GM19043 (cell line): ENCODE data around the gene RNF166.

Experiments used
- ATAC-seq: cut with Tn5 transposase; IDR thresholded peaks from one replicate; pipeline ENCODE4 v1.9.1; 2021; ENCODE audit warnings: low read depth; ENCODE audit not compliant: unreplicated experiment

Gene RNF166

GRCh38 chr16:88712362-88712979 lies 6.3 kb upstream of the RNF166 start:
- ATAC-seq: no peak

DNA sequence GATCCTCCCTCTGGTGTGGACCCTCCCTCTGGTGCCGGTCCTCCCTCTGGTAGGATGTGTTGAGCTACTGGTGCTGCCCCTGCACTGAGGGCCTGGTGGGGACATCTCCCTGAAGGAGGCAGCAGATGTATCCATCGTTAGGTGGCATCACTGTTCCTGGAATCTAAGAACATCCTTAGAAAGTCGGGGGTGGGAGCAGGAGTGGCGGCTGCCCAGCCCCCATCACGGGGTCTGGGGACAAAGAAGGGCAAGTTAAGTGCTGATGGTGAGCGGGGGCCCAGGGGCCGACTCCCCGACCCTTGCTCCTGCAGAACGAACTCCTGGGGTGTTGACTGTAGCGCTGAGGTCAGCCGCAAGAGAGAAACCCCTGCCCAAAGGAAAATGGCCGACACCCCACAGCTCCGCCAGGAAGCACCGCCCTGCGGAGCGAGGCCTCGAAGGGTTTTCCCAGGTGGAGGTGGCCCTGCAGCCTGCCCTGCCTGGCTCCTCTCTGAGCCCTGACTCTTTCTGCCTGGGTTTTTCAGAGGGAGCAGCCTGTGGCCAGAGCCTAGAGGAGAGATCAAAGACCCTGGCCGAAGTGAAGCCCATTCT lies 5.6 kb upstream of the RNF166 start:
- no peak for ATAC-seq

GRCh38 chr16:88710556-88710955 lies 4.3 kb upstream of the RNF166 start:
- ATAC-seq: no peak

- ATAC-seq: no peak
Observed at GRCh38 chr16:88706965-88707826, 988 bp upstream of the RNF166 start.

GRCh38 chr16:88705801-88706228 lies 393 bp downstream of the RNF166 start:
- no peak for ATAC-seq

- ATAC-seq: no peak
Observed at GRCh38 chr16:88705076-88705684, 1.0 kb downstream of the RNF166 start.

- ATAC-seq: no peak
Observed at GRCh38 chr16:88703486-88704309, 2.5 kb downstream of the RNF166 start.

DNA sequence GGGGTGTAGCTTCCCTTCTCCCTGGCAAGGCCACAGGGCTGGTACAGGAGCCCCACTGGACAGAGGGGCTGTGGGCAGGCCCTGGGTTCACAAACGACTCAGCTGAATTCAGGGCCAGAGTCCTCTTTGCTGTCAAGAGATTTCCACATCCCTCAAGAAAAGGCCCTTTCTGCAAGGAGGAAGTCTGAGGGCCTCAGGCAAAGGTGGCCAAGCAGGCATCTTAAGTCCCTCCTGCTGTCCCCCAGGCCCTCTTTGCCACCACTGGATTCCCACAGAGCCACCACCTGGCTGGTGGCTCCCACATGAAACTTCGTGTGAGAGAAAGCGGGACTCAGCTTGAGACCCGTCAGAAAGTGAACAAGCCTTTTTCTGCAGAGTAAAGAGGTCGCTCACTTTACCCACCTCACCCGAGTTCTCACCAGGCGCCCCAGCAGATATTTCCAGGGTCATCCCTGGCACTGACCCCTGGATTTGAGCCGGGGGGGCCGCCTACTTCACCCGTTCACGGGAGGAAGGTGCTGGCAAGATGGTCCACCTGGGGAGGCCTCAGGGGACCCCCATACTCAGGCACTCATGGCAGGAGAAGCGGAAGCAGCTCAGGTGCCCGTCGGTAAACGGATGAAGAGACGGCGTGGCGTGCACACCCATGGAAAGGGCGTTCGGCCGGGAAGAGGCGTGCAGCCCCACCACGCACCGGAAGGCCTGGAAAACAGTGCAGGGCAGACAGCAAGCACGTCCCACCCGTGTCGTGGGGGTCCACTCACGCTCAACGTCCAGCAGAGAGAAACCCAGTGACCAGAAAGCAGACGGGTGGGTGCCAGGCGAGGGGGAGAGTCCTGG lies 3.6 kb downstream of the RNF166 start:
- no peak for ATAC-seq

DNA sequence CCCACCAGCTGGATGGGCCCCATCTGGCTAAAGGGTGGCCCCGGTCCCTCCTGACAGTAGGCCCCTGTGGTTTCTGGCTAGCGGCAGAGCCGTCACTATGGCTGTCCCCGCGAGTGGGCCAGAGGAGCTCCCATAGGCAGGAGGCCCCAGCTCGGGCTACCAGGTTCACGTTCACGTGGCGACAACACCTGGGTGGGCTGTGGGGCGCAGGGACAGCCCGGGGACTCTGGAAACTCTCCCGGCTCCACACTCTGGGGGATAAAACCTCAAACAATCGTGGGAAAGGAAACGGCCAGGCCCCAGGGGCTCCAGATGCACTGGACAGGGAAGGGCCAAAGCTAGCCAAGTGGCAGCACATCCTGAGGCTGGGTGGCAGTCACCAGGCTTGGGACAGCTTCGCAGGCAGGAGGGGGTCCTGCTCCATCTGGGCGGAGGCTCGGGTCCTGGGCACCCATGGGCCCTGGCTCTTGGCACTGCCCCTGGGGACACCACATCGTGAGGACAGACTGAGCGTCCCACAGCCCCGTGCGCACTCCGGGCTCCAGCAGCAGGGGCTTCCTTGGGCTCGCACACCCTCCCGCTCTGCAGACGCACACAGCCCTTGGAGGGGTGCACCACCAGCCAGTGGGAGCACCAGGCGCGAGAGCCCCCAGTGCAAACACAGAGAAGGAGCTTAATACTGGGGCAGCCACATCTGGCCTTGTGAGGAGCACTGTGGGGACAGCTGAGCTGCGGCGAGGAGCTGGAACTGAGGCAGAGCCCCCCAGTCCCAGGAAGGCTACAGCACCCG lies 4.4 kb downstream of the RNF166 start:
- ATAC-seq: no peak

GRCh38 chr16:88700636-88701482 lies 5.3 kb downstream of the RNF166 start:
- ATAC-seq: peak; percentile 54

DNA sequence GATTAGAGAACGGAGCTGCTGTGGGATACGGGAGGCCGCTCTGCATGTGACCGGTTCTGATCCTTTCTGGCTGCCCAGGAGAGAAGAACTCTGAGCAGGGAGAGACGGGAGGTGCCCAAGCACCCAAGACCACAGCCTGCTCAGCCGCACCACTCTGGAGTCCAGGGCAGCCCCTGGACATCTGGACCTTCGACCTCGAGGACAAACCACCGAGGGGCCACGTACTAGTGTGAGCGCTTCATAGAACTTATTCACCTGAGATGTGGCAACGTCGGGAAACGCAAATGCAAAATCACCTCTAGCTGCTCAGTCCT lies 5.9 kb downstream of the RNF166 start:
- ATAC-seq: no peak

DNA sequence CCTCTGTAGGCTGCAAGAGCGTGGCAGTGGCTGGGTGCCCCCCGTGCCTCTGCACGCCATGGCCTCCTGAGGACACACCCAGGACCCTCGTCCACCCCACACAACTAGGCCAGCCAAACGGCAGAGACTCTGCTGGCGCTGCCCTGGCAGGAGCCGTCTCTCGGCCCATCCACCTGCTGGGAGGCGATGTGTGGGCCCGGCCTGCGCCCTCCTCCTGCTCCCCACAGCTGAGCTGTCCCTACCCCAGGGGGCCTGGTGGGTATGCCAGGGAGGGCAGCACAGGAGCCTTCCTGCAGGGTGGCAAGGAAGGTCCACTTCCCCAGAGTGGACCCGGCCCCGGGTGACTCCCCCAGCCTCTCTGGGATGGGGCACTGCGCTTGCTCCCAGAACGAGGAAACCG lies 7.0 kb downstream of the RNF166 start:
- no peak for ATAC-seq

DNA sequence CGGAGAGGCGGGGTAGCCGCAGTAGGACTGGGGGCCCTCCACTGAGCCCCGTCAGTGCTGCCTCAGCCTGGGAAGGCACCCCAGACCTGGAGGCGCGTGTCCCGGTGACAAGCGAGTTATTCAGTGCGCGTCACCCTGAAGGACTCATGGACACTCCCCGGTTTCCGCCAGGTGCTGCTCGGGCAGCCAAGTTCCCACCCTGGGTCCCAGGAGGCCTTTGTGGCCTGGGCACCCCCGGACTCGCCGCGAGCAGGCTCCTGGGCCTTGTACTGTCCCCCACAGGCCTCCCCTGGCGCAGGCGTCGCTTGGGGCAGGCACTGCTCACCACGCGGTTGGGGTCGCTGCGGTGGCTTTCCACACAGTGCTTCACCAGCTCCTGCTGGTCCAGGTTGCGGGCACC lies 7.6 kb downstream of the RNF166 start:
- no peak for ATAC-seq

DNA sequence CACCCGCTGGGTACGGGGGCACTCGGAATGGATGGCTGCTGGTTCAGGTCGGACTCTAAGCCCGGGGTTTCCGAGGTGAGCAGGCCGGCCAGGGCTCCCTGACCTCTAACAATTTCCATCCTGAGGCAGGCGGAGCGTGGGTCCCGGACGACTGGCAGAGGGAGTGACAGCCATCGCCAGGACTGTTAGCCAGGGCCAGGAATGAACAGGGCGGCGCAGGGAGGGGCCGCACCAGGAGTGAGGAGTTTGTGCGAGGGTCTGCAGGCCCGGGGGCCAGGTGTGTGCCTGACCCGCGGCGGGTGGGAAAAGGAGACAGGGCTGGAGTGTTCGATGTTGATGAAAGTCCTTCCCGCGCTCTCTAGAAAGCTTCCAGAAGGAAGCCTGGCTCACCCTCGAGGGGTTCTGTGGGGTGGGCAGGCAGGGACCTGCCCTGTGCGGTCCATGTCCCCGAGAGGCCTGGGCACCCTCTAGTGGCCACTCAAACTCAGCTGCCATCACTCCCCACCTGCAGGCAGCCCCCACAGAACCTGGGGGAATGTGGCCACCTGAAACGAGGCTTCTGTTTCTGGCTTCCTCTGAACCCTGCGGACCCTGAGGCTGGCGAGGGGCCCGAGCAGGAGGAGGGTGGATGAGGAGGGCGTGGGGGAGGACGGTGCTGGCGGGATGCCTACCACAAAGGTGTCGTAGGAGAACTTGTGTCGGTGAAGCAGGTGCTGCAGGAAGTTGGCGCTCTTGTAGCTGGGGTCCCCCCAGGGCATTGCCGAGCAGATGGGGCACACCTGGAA lies 8.2 kb downstream of the RNF166 start:
- no peak for ATAC-seq

DNA sequence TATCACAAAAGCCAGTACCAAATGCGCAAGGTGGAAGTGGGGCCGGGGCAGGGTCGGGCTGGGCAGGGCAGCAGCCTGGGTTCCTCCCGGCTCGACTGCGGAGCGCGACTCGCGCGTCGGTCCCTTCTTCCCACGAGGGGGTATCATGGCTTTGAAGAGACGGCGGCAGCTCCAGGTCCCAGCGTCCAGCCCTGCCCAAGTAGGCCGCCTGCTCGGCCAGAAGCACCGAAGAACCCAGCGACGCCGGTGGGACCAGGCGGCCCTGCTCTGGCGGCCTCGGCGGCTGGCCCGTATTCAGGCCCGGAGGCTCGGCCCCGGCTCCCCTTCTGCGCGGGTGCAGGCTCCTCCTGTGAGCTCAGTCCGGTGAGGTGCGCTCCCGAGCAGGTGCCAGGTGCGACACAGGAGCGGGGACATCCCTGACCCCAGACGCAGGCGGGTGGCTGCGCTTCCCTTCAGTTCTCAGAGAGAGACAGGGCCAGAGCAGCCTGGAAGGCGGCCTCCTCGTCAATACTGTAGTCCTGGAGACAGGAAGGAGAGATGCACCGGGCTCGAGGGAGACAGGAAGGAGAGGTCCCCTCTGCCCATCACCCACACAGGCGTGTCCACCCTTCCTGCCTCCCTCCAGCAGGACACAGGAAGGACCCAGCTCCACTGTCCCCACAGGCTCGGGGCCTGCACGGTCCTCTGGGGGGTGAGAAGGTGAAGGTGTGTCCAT lies 8.9 kb downstream of the RNF166 start:
- no peak for ATAC-seq

GRCh38 chr16:88696441-88696840 lies 9.8 kb downstream of the RNF166 start:
- ATAC-seq: no peak

- ATAC-seq: no peak
Observed at GRCh38 chr16:88695753-88696152, 10.5 kb downstream of the RNF166 start.
